Measurements from ENCODE around the gene SPATA2L.

The SPATA2L gene

GRCh38 chr16:89727406-89728120 lies 26.1 kb upstream of the SPATA2L start:
- no peak for DNase-seq

- DNase-seq, result no peak
These were observed 22.1 kb upstream of the SPATA2L start for GRCh38 chr16:89723279-89724250.

- no peak for DNase-seq
These were observed 21.1 kb upstream of the SPATA2L start for GRCh38 chr16:89722392-89723278.

GRCh38 chr16:89721546-89722391 lies 20.3 kb upstream of the SPATA2L start:
- no peak for DNase-seq

- DNase-seq, result no peak
These were observed 19.5 kb upstream of the SPATA2L start, which contains the start of the genes VPS9D1 and ZNF276 for GRCh38 chr16:89720813-89721545. Gene VPS9D1, minus strand, starts transcription at chr16:89720898. Its CDS starts 37 bp downstream, at chr16:89720861. Gene ZNF276, plus strand, starts transcription at chr16:89721537. Its CDS starts 104 bp downstream, at chr16:89721641.

GRCh38 chr16:89720551-89720812 lies 19.0 kb upstream of the SPATA2L start:
- DNase-seq, result no peak

GRCh38 chr16:89717688-89718505 lies 16.4 kb upstream of the SPATA2L start:
- DNase-seq, result no peak

GRCh38 chr16:89716916-89717687 lies 15.6 kb upstream of the SPATA2L start:
- DNase-seq, result no peak

GRCh38 chr16:89716493-89716892 lies 15.0 kb upstream of the SPATA2L start:
- DNase-seq, result no peak

- no peak for DNase-seq
These were observed 10.8 kb upstream of the SPATA2L start for GRCh38 chr16:89712274-89712781.

- DNase-seq, result no peak
These were observed 10.2 kb upstream of the SPATA2L start for GRCh38 chr16:89711601-89712273.

GRCh38 chr16:89710709-89711564 lies 9.4 kb upstream of the SPATA2L start:
- DNase-seq, result no peak

GRCh38 chr16:89709716-89710432 lies 8.4 kb upstream of the SPATA2L start:
- no peak for DNase-seq

GRCh38 chr16:89709166-89709565 lies 7.7 kb upstream of the SPATA2L start:
- DNase-seq, result no peak

GRCh38 chr16:89708481-89708931 lies 7.0 kb upstream of the SPATA2L start:
- no peak for DNase-seq

- no peak for DNase-seq
These were observed 6.2 kb upstream of the SPATA2L start for GRCh38 chr16:89707695-89708094.

Data from NCI-H2029 treated with DMSO at 0.1 percent for 48 hours (cell line).